Naive B cell (primary cell): ENCODE measurements around the gene ZNF831. TPM values are rescaled to one million over a fixed set of nuclear protein-coding genes. Genes with fewer than 3 reads are reported as not detected.

Experiments used
- ATAC-seq, 2 donors: fragments of 150-1000 bp; cut with Tn5 transposase; 2 replicates each; pipeline ENCODE4 v1.10.0; 2021; ENCODE audit warnings: low read depth in 2 of 2, mild to moderate bottlenecking in 2 of 2, moderate library complexity in 2 of 2
- DNase-seq: peaks from one replicate; pipeline ENCODE4 v3.0.0; 2022
- H3K27ac Mint-ChIP-seq, 6 donors: one replicate each; pipeline ENCODE4 v1.8.0; 2020 to 2022; ENCODE audit warnings: mild to moderate bottlenecking in 6 of 6, mixed read lengths in 6 of 6, moderate library complexity in 5 of 6, inconsistent platforms in 2 of 6
- H3K27me3 Mint-ChIP-seq, 3 donors: one replicate each; pipeline ENCODE4 v1.8.0; 2021 to 2022; ENCODE audit warnings: mixed read lengths in 3 of 3, mild to moderate bottlenecking in 1 of 3
- H3K36me3 Mint-ChIP-seq, 2 donors: one replicate each; pipeline ENCODE4 v1.8.0; 2020 to 2022; ENCODE audit warnings: mixed read lengths in 2 of 2, inconsistent platforms in 1 of 2, mild to moderate bottlenecking in 1 of 2
- H3K4me1 Mint-ChIP-seq, 3 donors: one replicate each; pipeline ENCODE4 v1.8.0; 2020 to 2022; ENCODE audit warnings: mixed read lengths in 3 of 3, inconsistent platforms in 1 of 3, mild to moderate bottlenecking in 1 of 3, moderate library complexity in 1 of 3
- H3K4me3 Mint-ChIP-seq, 8 donors: one replicate each; pipeline ENCODE4 v1.8.0; 2020 to 2022; ENCODE audit warnings: mild to moderate bottlenecking in 8 of 8, mixed read lengths in 8 of 8, moderate library complexity in 8 of 8, inconsistent platforms in 2 of 8
- H3K9me3 Mint-ChIP-seq, 7 donors: one replicate each; pipeline ENCODE4 v1.8.0; 2020 to 2022; ENCODE audit warnings: mixed read lengths in 7 of 7, mild to moderate bottlenecking in 5 of 7, inconsistent platforms in 2 of 7, moderate library complexity in 1 of 7
- polyA plus RNA-seq, 6 donors: library from polyadenylated mRNA; unstranded; fragments of 300-500 nt; fragmentation: Illumina TruSeq; gene quantifications; one replicate each; pipeline ENCODE4 v1.2.3, GENCODE V29; 2021; ENCODE audit warnings: low read depth in 6 of 6

The ZNF831 gene
- polyA plus RNA-seq, 6 donors from 2014 or later: 0.66 to 2.6 (median 2.3) TPM

DNA sequence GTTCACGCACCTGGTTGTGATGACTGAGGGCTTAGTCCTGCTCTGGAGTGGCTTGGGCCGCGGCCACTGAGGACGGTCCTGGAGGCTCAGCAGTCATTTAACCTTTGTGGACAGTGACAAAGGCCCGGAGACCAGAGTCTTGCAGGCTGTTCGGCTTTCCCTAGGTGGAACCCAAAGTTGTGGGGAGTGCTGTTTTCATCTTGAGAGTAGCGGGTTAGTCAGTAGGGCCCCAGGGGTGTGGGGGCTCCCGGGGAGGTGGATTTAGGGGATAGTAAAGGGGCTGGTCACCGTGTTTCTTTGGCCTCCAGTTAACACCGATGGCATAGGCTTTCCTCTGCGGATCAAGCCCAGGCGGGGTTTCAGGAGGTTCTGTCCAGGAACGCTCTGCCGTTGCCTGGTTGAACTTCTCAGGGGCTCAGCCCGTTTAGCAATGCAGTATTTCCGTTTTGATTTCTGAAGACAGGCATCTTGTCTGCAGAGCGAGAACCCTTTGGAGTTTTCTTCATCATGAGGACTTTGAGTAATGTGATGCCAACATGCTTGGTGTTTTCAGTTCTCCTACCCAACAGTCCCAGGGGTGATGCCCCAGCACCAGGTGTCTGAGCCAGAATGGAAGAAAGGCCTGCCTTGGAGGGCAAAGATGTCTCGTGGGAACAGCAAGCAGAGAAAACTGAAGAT is 31.8 kb downstream of the ZNF831 start:
- Mint-ChIP-seq H3K4me3 (no peak overlapping the region), H3K36me3 (peaks cover 21 to 33% of the 10 kb centered on the region in 2 donors), H3K27ac (peak overlapping the region in 2 of 6 donors; percentile 29 to 32), H3K27me3 (no peaks in the 10 kb centered on the region), H3K4me1 (peaks cover 7 to 11% (median 10%) of the 10 kb centered on the region in 3 donors), H3K9me3 (peaks cover 0 to 13% (median 9%) of the 10 kb centered on the region in 7 donors)
- DNase-seq (no peak), ATAC-seq (no peak)

- Mint-ChIP-seq H3K4me3 (no peak overlapping the region), H3K36me3 (peaks cover 22 to 37% of the 10 kb centered on the region in 2 donors), H3K27me3 (no peaks in the 10 kb centered on the region), H3K27ac (peak overlapping the region in 2 of 6 donors; percentile 27 to 60), H3K9me3 (peaks cover 0 to 21% (median 11%) of the 10 kb centered on the region in 7 donors), H3K4me1 (peaks cover 8 to 14% (median 10%) of the 10 kb centered on the region in 3 donors)
- ATAC-seq (no peak), DNase-seq (no peak)
These were observed 40.7 kb downstream of the ZNF831 start for GRCh38 chr20:59204165-59204894.

- no peak overlapping the region for H3K4me3 Mint-ChIP-seq
- H3K9me3 Mint-ChIP-seq: peaks cover 0 to 14% (median 3%) of the 10 kb centered on the region in 7 donors
- peak overlapping the region in 1 of 6 donors; percentile 88 for H3K27ac Mint-ChIP-seq
- H3K4me1 Mint-ChIP-seq: peaks cover 8 to 14% (median 10%) of the 10 kb centered on the region in 3 donors
- no peaks in the 10 kb centered on the region for H3K27me3 Mint-ChIP-seq
- DNase-seq (no peak), ATAC-seq (no peak)
- H3K36me3 Mint-ChIP-seq: peaks cover 17 to 30% of the 10 kb centered on the region in 2 donors
These were observed 41.4 kb downstream of the ZNF831 start for GRCh38 chr20:59205044-59205443.

DNA sequence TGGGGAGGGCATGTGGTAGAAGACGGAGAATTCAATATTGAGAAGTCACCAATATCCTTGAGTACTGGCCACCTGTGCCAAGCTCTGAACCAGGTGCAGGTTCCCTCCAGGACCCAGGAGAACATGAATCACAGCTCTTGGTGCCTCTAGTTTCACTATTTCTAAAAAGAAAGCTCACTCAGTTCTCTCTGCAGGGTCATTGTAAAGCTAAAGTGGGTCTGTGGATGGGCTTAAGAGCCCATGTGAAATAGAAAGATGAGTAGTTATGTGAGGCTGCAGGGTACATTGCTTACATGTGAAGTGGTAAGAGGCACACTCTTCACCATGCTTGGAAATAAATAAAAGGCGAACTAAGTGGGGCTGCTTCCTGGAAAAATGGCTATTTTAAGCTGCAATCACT is 43.6 kb downstream of the ZNF831 start:
- Mint-ChIP-seq H3K27me3 (no peaks in the 10 kb centered on the region), H3K4me1 (peaks cover 8 to 14% (median 10%) of the 10 kb centered on the region in 3 donors), H3K36me3 (peaks cover 12 to 16% of the 10 kb centered on the region in 2 donors), H3K4me3 (no peak overlapping the region), H3K27ac (peak overlapping the region in 1 of 6 donors; percentile 66), H3K9me3 (no peaks in the 10 kb centered on the region)
- ATAC-seq: no peak
- no peak for DNase-seq

- peak; percentile 99 to 100 for ATAC-seq
- Mint-ChIP-seq H3K4me3 (peak overlapping the region in 1 of 8 donors; percentile 77), H3K27me3 (no peaks in the 10 kb centered on the region), H3K9me3 (no peaks in the 10 kb centered on the region), H3K27ac (peak overlapping the region in 3 of 6 donors; percentile 40 to 66 (median 57)), H3K4me1 (peaks cover 8 to 14% (median 10%) of the 10 kb centered on the region in 3 donors), H3K36me3 (peaks cover 12 to 16% of the 10 kb centered on the region in 2 donors)
- DNase-seq: peak; percentile 73
These were observed 44.2 kb downstream of the ZNF831 start for GRCh38 chr20:59207742-59208357.

GRCh38 chr20:59210186-59210585 is 46.6 kb downstream of the ZNF831 start:
- Mint-ChIP-seq H3K4me3 (no peak overlapping the region), H3K36me3 (peaks cover 11 to 26% of the 10 kb centered on the region in 2 donors), H3K9me3 (no peaks in the 10 kb centered on the region), H3K27me3 (no peaks in the 10 kb centered on the region), H3K4me1 (peaks cover 8 to 14% (median 10%) of the 10 kb centered on the region in 3 donors), H3K27ac (no peak overlapping the region)
- DNase-seq (no peak), ATAC-seq (no peak)

DNA sequence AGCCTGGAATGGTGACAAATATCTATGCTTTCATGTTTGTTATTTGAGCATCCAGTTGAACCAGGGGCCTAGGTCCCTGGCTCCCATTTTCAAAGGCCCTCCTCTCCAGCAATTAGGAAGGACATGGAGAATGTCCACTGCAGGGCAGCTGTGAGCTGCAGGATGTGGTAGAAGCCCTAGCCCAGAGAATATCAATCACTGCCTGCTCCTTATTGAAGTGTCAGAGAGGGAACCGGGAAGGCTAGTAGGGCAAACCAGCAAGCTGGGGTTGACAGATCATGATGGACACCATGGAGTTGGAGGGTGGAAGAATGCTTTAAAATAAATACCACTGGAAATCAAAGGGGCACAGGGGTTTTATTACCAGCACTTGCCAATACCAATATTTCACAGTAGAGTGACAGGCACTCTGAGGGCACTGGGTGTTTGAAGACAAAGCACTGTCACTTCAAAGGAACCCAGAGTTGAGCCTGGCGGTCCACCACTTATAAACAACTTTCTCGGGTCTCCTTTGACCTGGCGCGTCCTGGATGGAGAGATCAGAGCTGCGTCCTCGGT is 47.7 kb downstream of the ZNF831 start:
- no peak for ATAC-seq
- Mint-ChIP-seq H3K27me3 (no peaks in the 10 kb centered on the region), H3K27ac (no peak overlapping the region), H3K4me3 (no peak overlapping the region), H3K4me1 (peaks cover 8 to 14% (median 10%) of the 10 kb centered on the region in 3 donors), H3K36me3 (peaks cover 11 to 29% of the 10 kb centered on the region in 2 donors), H3K9me3 (no peaks in the 10 kb centered on the region)
- DNase-seq: no peak

DNA sequence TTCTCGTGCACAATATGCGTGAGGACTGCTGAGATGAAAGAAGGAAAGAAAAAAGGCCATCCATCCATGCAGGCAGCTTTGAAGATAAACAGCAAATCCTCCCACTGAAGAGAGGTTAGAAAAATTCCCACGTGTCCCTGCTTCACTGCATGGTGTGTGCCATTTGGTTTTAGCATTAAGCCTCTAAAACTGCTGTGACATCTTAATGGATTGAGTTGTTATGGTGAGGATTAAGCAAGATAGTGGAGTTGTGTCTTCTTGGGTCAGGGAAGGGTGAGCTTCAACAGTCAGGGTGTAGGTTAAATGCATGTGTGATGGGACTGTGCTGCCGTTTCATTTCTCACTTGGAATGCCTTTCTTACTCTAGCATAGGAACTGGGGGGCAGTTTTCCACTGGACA is 50.5 kb downstream of the ZNF831 start:
- DNase-seq (no peak), ATAC-seq (no peak)
- H3K27ac Mint-ChIP-seq: no peak overlapping the region

GRCh38 chr20:59214606-59215547 is 51.3 kb downstream of the ZNF831 start:
- DNase-seq: no peak
- Mint-ChIP-seq H3K27ac (no peak overlapping the region), H3K4me3 (no peak overlapping the region), H3K9me3 (no peaks in the 10 kb centered on the region), H3K4me1 (peaks cover 0 to 3% (median 0%) of the 10 kb centered on the region in 3 donors), H3K36me3 (peaks cover 3 to 28% of the 10 kb centered on the region in 2 donors), H3K27me3 (no peaks in the 10 kb centered on the region)
- no peak for ATAC-seq

More for the DNA sequence above, 50.5 kb downstream of the ZNF831 start:
- Mint-ChIP-seq H3K27me3 (no peaks in the 10 kb centered on the region), H3K4me3 (no peak overlapping the region), H3K9me3 (no peaks in the 10 kb centered on the region), H3K4me1 (peaks cover 0 to 3% (median 0%) of the 10 kb centered on the region in 3 donors), H3K36me3 (peaks cover 5 to 28% of the 10 kb centered on the region in 2 donors)

DNA sequence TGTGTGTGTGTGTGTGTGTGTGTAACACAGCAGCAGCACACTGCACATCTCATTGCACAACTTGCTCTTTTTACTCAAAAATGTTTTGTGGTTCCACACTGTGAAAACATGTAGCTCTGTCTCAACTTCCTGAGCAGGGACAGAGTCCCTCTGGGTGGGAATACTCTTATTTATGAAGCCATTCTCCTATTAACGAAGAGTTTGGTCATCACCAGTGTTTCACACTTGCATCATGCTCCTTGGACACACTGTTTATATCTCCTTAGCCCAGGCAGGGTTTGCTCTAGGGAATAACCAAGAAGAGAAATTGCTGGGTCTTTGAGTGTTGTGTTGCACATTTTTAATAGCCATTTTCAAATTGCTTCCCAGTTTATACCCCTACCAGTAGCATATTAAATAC is 53.6 kb downstream of the ZNF831 start:
- ATAC-seq (no peak), DNase-seq (no peak)
- Mint-ChIP-seq H3K4me1 (peaks cover 4 to 11% (median 9%) of the 10 kb centered on the region in 3 donors), H3K9me3 (no peaks in the 10 kb centered on the region), H3K4me3 (peak overlapping the region in 1 of 8 donors; percentile 73), H3K36me3 (peaks cover 3 to 19% of the 10 kb centered on the region in 2 donors), H3K27ac (no peak overlapping the region), H3K27me3 (no peaks in the 10 kb centered on the region)

DNA sequence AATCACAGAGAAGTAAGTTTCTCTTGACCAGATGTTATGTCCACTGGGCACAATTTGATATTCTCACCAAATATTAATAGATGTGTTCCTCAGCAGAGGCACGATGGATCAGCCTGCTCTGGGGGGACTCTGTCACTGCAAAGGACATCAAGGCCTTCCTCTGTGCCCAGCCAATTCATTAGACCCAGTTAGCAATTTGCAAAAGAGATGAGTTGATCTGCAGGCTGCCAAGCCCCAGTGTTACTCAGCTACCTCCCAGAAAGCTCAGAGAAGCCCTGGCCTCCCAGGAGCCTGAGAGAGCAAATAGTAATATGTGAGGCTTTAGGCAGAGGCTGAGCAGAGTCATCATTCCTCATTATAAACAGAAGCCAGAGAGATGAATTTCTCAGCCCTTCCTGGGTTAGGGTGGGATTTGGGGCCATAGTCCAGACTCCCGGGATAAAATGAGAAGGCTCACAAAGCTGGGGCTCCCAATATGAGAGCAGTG is 54.2 kb downstream of the ZNF831 start:
- DNase-seq (no peak), ATAC-seq (no peak)
- no peaks in the 10 kb centered on the region for H3K9me3 Mint-ChIP-seq
- H3K36me3 Mint-ChIP-seq: peaks cover 3 to 19% of the 10 kb centered on the region in 2 donors
- H3K27me3 Mint-ChIP-seq: peaks cover 3 to 5% (median 4%) of the 10 kb centered on the region in 3 donors
- no peak overlapping the region for H3K4me3 Mint-ChIP-seq
- H3K4me1 Mint-ChIP-seq: peaks cover 8 to 14% (median 12%) of the 10 kb centered on the region in 3 donors
- H3K27ac Mint-ChIP-seq: peak overlapping the region in 1 of 6 donors; percentile 41

DNA sequence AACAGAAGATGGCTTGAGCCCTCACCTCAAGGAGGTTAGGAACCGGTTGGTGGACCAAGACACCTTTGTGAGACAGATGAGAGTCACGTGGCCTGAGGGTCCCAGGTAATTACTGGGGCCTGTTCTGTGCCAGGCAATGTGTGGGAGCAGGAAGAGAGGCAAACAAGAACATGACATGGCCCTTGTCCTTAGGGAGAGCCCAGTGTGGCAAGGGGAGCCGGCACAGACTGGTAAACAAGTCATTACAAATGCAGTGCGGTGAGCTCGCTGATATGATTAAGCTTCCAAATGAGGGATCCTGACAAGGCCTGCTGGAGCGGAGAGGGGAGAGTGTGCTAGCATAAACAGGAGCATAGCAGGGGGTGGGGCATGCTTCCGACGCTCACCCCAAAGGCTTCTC is 55.6 kb downstream of the ZNF831 start:
- H3K27me3 Mint-ChIP-seq: peaks cover 7 to 19% (median 12%) of the 10 kb centered on the region in 3 donors
- H3K4me3 Mint-ChIP-seq: no peak overlapping the region
- no peaks in the 10 kb centered on the region for H3K9me3 Mint-ChIP-seq
- DNase-seq (no peak), ATAC-seq (no peak)
- H3K4me1 Mint-ChIP-seq: peaks cover 11 to 21% (median 19%) of the 10 kb centered on the region in 3 donors
- H3K36me3 Mint-ChIP-seq: peaks cover 3 to 12% of the 10 kb centered on the region in 2 donors
- peak overlapping the region in 1 of 6 donors; percentile 90 for H3K27ac Mint-ChIP-seq
